GM12878 (cell line): Measurements from ENCODE around the gene BRINP3. TPM values are rescaled to one million over a fixed set of nuclear protein-coding genes. Genes with fewer than 3 reads are reported as not detected.

Experiments used
- ATAC-seq: fragments of 200-7000 bp; cut with Tn5 transposase; 3 replicates; pipeline ENCODE4 v1.9.1; 2020; ENCODE audit warnings: mild to moderate bottlenecking, moderate library complexity
- BruUV-seq: library from RNA; stranded (reverse); fragments of 400-500 nt; replicated peaks from 2 replicates; lab custom pipeline; 2021; lab: Mats Ljungman, UMichigan
- CTCF ChIA-PET: fragments of 300-600 bp; sonication (Branson Sonifier 250); formaldehyde crosslinking; extraction: SDS; loops from one replicate; lab custom pipeline; 2021; ENCODE audit warnings: inconsistent platforms; lab: Yijun Ruan, JAX
- POLR2A ChIA-PET: fragments of 350-600 bp; formaldehyde crosslinking; extraction: SDS; loops from one replicate; lab custom pipeline; 2021; ENCODE audit warnings: inconsistent platforms; lab: Charles Lee
- RAD21 ChIA-PET: fragments of 300-600 bp; sonication (Branson Sonifier 250); formaldehyde crosslinking; loops from one replicate; lab custom pipeline; 2023; ENCODE audit warnings: antibody characterized with exemption; ENCODE audit not compliant: unreplicated experiment; lab: Charles Lee
- SMC1A ChIA-PET: fragments of 300-600 bp; sonication (Branson Sonifier 250); formaldehyde crosslinking; loops from one replicate; lab custom pipeline; 2023; ENCODE audit not compliant: unreplicated experiment, uncharacterized antibody; lab: Charles Lee
- DNase-seq: peaks from one replicate; pipeline ENCODE4 v3.0.0-alpha.2; 2011; ENCODE audit warnings: low read depth, low spot score
- FAIRE-seq: peaks from 3 replicates; lab custom pipeline; 2011; peaks lifted over from hg19 to GRCh38; lab: Jason Lieb, UNC
- H2AFZ ChIP-seq: 2 replicates; pipeline ENCODE4 v1.6.0; 2011; ENCODE audit warnings: low read depth, low read length, control low read depth; ENCODE audit not compliant: control insufficient read depth
- H3K27ac ChIP-seq: 2 replicates; pipeline ENCODE4 v1.5.1; 2011; ENCODE audit warnings: control low read depth; ENCODE audit not compliant: control insufficient read depth, insufficient read depth
- H3K27me3 ChIP-seq, 2 experiments: replicated peaks in 1 of 2; 2 replicates each; pipeline versions ENCODE4 v1.6.0 to v1.6.1; 2011; ENCODE audit warnings: low read length in 1 of 2; ENCODE audit not compliant: control insufficient read depth in 2 of 2, insufficient read depth in 2 of 2
- H3K36me3 ChIP-seq, 2 experiments: 2 replicates each; pipeline ENCODE4 v1.5.1; 2011; ENCODE audit warnings: low read length in 1 of 2; ENCODE audit not compliant: control insufficient read depth in 2 of 2, insufficient read depth in 2 of 2
- H3K4me1 ChIP-seq: 2 replicates; pipeline ENCODE4 v1.6.1; 2011; ENCODE audit warnings: mild to moderate bottlenecking, low read length, moderate library complexity, mixed read lengths; ENCODE audit not compliant: control insufficient read depth, insufficient read depth
- H3K4me2 ChIP-seq: 2 replicates; pipeline ENCODE4 v1.6.0; 2011; ENCODE audit warnings: control low read depth; ENCODE audit not compliant: control insufficient read depth, insufficient read depth
- H3K4me3 ChIP-seq: fragments of 200-600 bp; sonication (generic); 2 replicates; pipeline ENCODE4 v1.5.1; 2016
- H3K79me2 ChIP-seq: 2 replicates; pipeline ENCODE4 v1.6.0; 2011; ENCODE audit warnings: low read length; ENCODE audit not compliant: control insufficient read depth, insufficient read depth
- H3K9ac ChIP-seq: 2 replicates; pipeline ENCODE4 v1.8.0; 2011; ENCODE audit warnings: low read length, control low read depth, mixed read lengths; ENCODE audit not compliant: control insufficient read depth, insufficient read depth
- H3K9me3 ChIP-seq: replicated peaks from 3 replicates; pipeline ENCODE4 v1.5.1; 2011; ENCODE audit warnings: mild to moderate bottlenecking, low read length; ENCODE audit not compliant: control insufficient read depth, insufficient read depth
- H4K20me1 ChIP-seq: 2 replicates; pipeline ENCODE4 v1.6.0; 2011; ENCODE audit not compliant: control insufficient read depth, insufficient read depth
- CUX1 ChIP-seq: IDR thresholded peaks from 2 replicates; pipeline ENCODE4 v1.6.1; 2012; ENCODE audit warnings: improper control_type of control experiment, low read depth, low read length; ENCODE audit not compliant: insufficient replicate concordance
- E2F4 ChIP-seq: IDR thresholded peaks from 2 replicates; pipeline ENCODE4 v1.6.1; 2012; ENCODE audit warnings: low read depth, low read length, improper control_type of control experiment
- HCFC1 ChIP-seq: fragments of 150-350 bp; IDR thresholded peaks from 2 replicates; pipeline ENCODE4 v1.6.1; 2014; ENCODE audit warnings: low read length
- KLF5 ChIP-seq: fragments of 450-650 bp; IDR thresholded peaks from 2 replicates; pipeline ENCODE4 v1.6.1; 2014; ENCODE audit warnings: mild to moderate bottlenecking; ENCODE audit not compliant: partially characterized antibody
- LARP7 ChIP-seq: fragments of 450-650 bp; IDR thresholded peaks from 2 replicates; pipeline ENCODE4 v1.6.1; 2017; ENCODE audit warnings: mild to moderate bottlenecking
- MTA3 ChIP-seq: IDR thresholded peaks from 2 replicates; pipeline ENCODE4 v1.6.1; 2012; ENCODE audit warnings: low read length, inconsistent platforms, borderline replicate concordance
- MXI1 ChIP-seq: fragments of 150-350 bp; IDR thresholded peaks from 2 replicates; pipeline ENCODE4 v1.6.1; 2011; ENCODE audit warnings: low read depth, mild to moderate bottlenecking, inconsistent platforms, low read length, improper control_type of control experiment
- MYB ChIP-seq: fragments of 150-350 bp; IDR thresholded peaks from 2 replicates; pipeline ENCODE4 v1.6.1; 2014; ENCODE audit warnings: mild to moderate bottlenecking, low read depth, low read length, borderline replicate concordance
- NRF1 ChIP-seq: conservative IDR thresholded peaks from 2 replicates; pipeline ENCODE4 v1.6.1; 2011; ENCODE audit warnings: mild to moderate bottlenecking, low read depth, low read length, improper control_type of control experiment
- PRDM15 ChIP-seq: fragments of 450-650 bp; formaldehyde crosslinking; IDR thresholded peaks from 2 replicates; pipeline ENCODE4 v1.4.0; 2020; ENCODE audit warnings: mild to moderate bottlenecking, moderate library complexity
- SRF ChIP-seq, 2 experiments: IDR thresholded peaks; 2 replicates each; pipeline ENCODE4 v1.6.1; 2011; ENCODE audit warnings: low read depth in 2 of 2, low read length in 2 of 2, mild to moderate bottlenecking in 1 of 2, moderate library complexity in 1 of 2
- YY1 ChIP-seq: IDR thresholded peaks from 2 replicates; pipeline ENCODE4 v1.6.1; 2011; ENCODE audit warnings: low read depth, mild to moderate bottlenecking, low read length
- ZNF217 ChIP-seq: fragments of 450-650 bp; IDR thresholded peaks from 2 replicates; pipeline ENCODE4 v1.6.1; 2017; ENCODE audit warnings: antibody characterized with exemption, mild to moderate bottlenecking
- WGBS: methylation state at CpG from one replicate; pipeline ENCODE4 v1.1.6; 2016; ENCODE audit warnings: low lambda C conversion rate; ENCODE audit not compliant: insufficient replicate concordance, insufficient coverage; ENCODE audit errors: missing lambda C conversion rate; 5-methylcytosine and 5-hydroxymethylcytosine counted together
- in situ Hi-C: fragments of 300-500 bp; cut with MboI; formaldehyde crosslinking; loops from 9 replicates; pipeline ENCODE4 v1.14.3; 2018; ENCODE audit warnings: mixed read lengths
- intact Hi-C: fragments of 100-400 bp; cut with micrococcal nuclease; formaldehyde crosslinking; loops from one replicate; pipeline ENCODE4 v1.14.2; 2022; ENCODE audit not compliant: unreplicated experiment
- polyA plus RNA-seq, 11 experiments: library from polyadenylated mRNA; depleted of rRNA in 4 of 11; unstranded in 6 of 11; stranded (reverse) in 5 of 11; fragments of >200 nt; fragmentation: Nextera tagmentation in 4 of 11; fragmentation: Illumina TruSeq in 1 of 11; extraction: Ambion mirVana in 4 of 11; extraction: Trizol in 1 of 11; gene quantifications; 1 replicate in 1 of 11; 2 replicates in 10 of 11; pipeline versions ENCODE4 v1.2.1 to v1.2.3, GENCODE V29; 2011 to 2016; ENCODE audit warnings: inconsistent platforms in 2 of 11, missing spikeins in 2 of 11, low read depth in 1 of 11
- total RNA-seq, 4 experiments: library from RNA; depleted of rRNA in 3 of 4; stranded (reverse); fragments of >200 nt in 3 of 4; fragmentation: Illumina TruSeq in 1 of 4; extraction: Trizol in 1 of 4; gene quantifications; 2 replicates each; pipeline versions ENCODE4 v1.2.1 to v1.2.3, GENCODE V29; 2013 to 2021

Gene BRINP3
- total and polyA plus RNA-seq, 10 of the 15 experiments (the other 5 are each of a cell fraction or from before 2014, with no cell fraction given), result under 0.01 TPM; not detected in 9

- TF ChIP-seq PRDM15 (CRISPR knock-in tag), result no peak
- TF ChIP-seq E2F4, result no peak
- no peak for TF ChIP-seq MTA3
- TF ChIP-seq, all 136 proteins: peak for 0
Measured at GRCh38 chr1:190472042-190472441, 5.6 kb downstream of the BRINP3 start (continued).

- H4K20me1 ChIP-seq, result no peaks in the 10 kb centered on the region
- H3K36me3 ChIP-seq, result no peaks in the 10 kb centered on the region
- H3K9me3 ChIP-seq, result no peaks in the 10 kb centered on the region
- no peak for FAIRE-seq
- no peaks in the 10 kb centered on the region for H3K79me2 ChIP-seq
- no peak overlapping the region for H2AFZ ChIP-seq
- BruUV-seq, result no TSS peak
- ChIA-PET SMC1A (no interaction called here), RAD21 (no interaction called here), CTCF (no interaction called here), POLR2A (no interaction called here)
- no peaks in the 10 kb centered on the region for H3K27me3 ChIP-seq
- no peak overlapping the region for H3K9ac ChIP-seq
- DNase-seq, result no peak
- no peak overlapping the region for H3K27ac ChIP-seq
- no peak overlapping the region for H3K4me3 ChIP-seq
- in situ Hi-C loops, result no loop called here
- intact Hi-C loops, result no loop called here
- no peak overlapping the region for H3K4me2 ChIP-seq
- 2% methylated on average over 2 of the region's 2 CpGs for WGBS
- no peaks in the 10 kb centered on the region for H3K4me1 ChIP-seq
- no peak for ATAC-seq
- TF ChIP-seq NRF1 (no peak), KLF5 (no peak), HCFC1 (no peak), SRF (IDR thresholded peaks at IDR 0.05; ENCODE audit: low read depth in 2 of 2, low read length in 2 of 2) (no peak), YY1 (no peak), MYB (no peak), CUX1 (no peak), LARP7 (no peak), ZNF217 (no peak), MXI1 (no peak)
Measured at GRCh38 chr1:190464690-190465089, 13.0 kb downstream of the BRINP3 start.
